GM12801 (cell line): ENCODE results near the gene ADGRE1.

Experiments
- CTCF ChIP-seq: IDR thresholded peaks from one replicate; pipeline ENCODE4 v1.5.1; 2011; ENCODE audit warnings: control low read depth; ENCODE audit not compliant: insufficient read length; ENCODE audit errors: extremely low read depth

ADGRE1 gene

GRCh38 chr19:6852001-6852400 is 35.4 kb upstream of the ADGRE1 start:
- TF ChIP-seq CTCF, result no peak

- TF ChIP-seq CTCF, result no peak
Measured at GRCh38 chr19:6853868-6854267, 33.5 kb upstream of the ADGRE1 start.

- TF ChIP-seq CTCF, result no peak
Measured at GRCh38 chr19:6854758-6855157, 32.6 kb upstream of the ADGRE1 start.

- TF ChIP-seq CTCF, result no peak
Measured at GRCh38 chr19:6856749-6857372, 30.5 kb upstream of the ADGRE1 start.

GRCh38 chr19:6861683-6862286 is 25.6 kb upstream of the ADGRE1 start:
- no peak for TF ChIP-seq CTCF

GRCh38 chr19:6862673-6863078 is 24.7 kb upstream of the ADGRE1 start:
- TF ChIP-seq CTCF, result no peak

GRCh38 chr19:6864325-6864940 is 22.9 kb upstream of the ADGRE1 start:
- no peak for TF ChIP-seq CTCF
